ENCODE measurements around the gene GOLPH3L.
"Not testable (repeated sequence)": the region's sequence is repeated elsewhere in the genome, so short reads cannot be mapped to it uniquely, and the experiment has no call there.

GOLPH3L gene

GRCh38 chr1:150654635-150655034 is 42.3 kb downstream of the GOLPH3L start:
- DNase-seq: not testable (repeated sequence)

GRCh38 chr1:150650193-150650592 is 46.8 kb downstream of the GOLPH3L start:
- peak; percentile 38 for DNase-seq

GRCh38 chr1:150649441-150650075 is 47.4 kb downstream of the GOLPH3L start:
- no peak for DNase-seq

- DNase-seq: no peak
These were observed 54.7 kb downstream of the GOLPH3L start for GRCh38 chr1:150642296-150642695.

- DNase-seq: not testable (repeated sequence)
These were observed 55.7 kb downstream of the GOLPH3L start for GRCh38 chr1:150641126-150641815.

- DNase-seq: peak; percentile 28
These were observed 58.5 kb downstream of the GOLPH3L start for GRCh38 chr1:150638430-150638829.

- DNase-seq: not testable (repeated sequence)
These were observed 61.9 kb downstream of the GOLPH3L start for GRCh38 chr1:150634839-150635622.

- peak; percentile 98 for DNase-seq
These were observed 67.6 kb downstream of the GOLPH3L start, which contains the start of gene ENSA for GRCh38 chr1:150629115-150629928. Gene ENSA (minus strand): TSS chr1:150629612. CDS start chr1:150629470, 142 bp downstream.

- DNase-seq: no peak
These were observed 68.2 kb downstream of the GOLPH3L start for GRCh38 chr1:150628766-150629114.

GRCh38 chr1:150627826-150628410 is 69.0 kb downstream of the GOLPH3L start:
- no peak for DNase-seq

GRCh38 chr1:150626150-150626549 is 70.8 kb downstream of the GOLPH3L start:
- no peak for DNase-seq

GRCh38 chr1:150624546-150624945 is 72.4 kb downstream of the GOLPH3L start:
- not testable (repeated sequence) for DNase-seq

- DNase-seq: not testable (repeated sequence)
These were observed 72.8 kb downstream of the GOLPH3L start for GRCh38 chr1:150624134-150624533.

- DNase-seq: no peak
These were observed 74.5 kb downstream of the GOLPH3L start for GRCh38 chr1:150622303-150622975.

- no peak for DNase-seq
These were observed 75.3 kb downstream of the GOLPH3L start for GRCh38 chr1:150621497-150622302.

- DNase-seq: no peak
These were observed 76.0 kb downstream of the GOLPH3L start for GRCh38 chr1:150620919-150621318.

- no peak for DNase-seq
These were observed 77.1 kb downstream of the GOLPH3L start for GRCh38 chr1:150619576-150620509.

GRCh38 chr1:150615346-150616201 is 81.4 kb downstream of the GOLPH3L start:
- DNase-seq: no peak

All from NCI-H2107 (cell line).